HG02798 (cell line): ENCODE measurements around the gene STK24.

Experiments
- ATAC-seq: cut with Tn5 transposase; IDR thresholded peaks from one replicate; pipeline ENCODE4 v1.9.1; 2021; ENCODE audit warnings: mild to moderate bottlenecking; ENCODE audit not compliant: unreplicated experiment, poor library complexity

Gene STK24

DNA sequence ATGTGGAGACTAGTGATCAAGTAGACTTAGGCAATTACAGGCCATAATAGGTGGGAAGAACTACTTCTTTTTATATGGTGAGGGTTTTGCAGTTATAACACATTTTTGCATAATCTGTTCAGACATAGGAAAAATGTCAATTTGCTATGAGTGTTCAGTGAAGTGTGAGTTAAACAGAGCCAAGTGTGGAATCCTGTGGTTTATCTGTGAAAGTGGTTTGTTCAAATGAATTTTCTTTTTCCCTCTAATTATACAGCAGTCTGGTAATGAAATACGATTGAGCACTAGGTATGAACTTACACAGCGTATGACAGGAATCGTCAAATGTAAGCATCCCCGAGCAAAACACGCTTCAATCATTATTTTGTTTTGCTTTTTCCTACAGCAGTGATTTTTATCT is 178.3 kb downstream of the STK24 start:
- ATAC-seq: no peak

- no peak for ATAC-seq
These were observed 179.0 kb downstream of the STK24 start for GRCh38 chr13:98397861-98398260.

DNA sequence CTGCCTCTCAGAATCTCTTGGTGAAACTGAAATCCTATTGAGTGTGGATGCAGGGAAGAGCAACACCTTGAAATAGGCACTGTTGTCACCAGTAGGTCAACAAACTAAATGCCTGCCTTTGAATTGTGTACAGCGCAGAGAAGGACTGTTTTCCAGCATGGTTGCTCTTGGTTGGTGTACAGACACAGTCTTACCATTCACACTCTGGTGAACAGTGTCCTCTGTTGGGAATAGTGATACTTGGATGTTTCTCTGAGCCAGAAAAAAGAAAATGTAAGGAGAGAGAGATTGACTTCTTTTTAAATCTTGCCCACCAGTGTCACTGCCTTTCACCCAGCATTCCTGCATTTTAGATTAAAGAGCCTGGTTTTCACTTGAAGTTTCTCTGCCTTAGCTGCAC is 179.7 kb downstream of the STK24 start:
- ATAC-seq: no peak

- no peak for ATAC-seq
These were observed 180.7 kb downstream of the STK24 start for GRCh38 chr13:98396071-98396710.
